HepG2 (cell line): ENCODE data around the gene HMGCS2. TPM values are rescaled to one million over a fixed set of nuclear protein-coding genes. Genes with fewer than 3 reads are reported as not detected.

Source experiments
- ARID4A ChIP-seq: sonication (generic); formaldehyde crosslinking; IDR thresholded peaks from 2 replicates; pipeline ENCODE4 v1.5.0; 2020; ENCODE audit warnings: mild to moderate bottlenecking, missing genetic modification reagents, borderline replicate concordance
- CHD4 ChIP-seq: fragments of 200-600 bp; sonication (generic); IDR thresholded peaks from 2 replicates; pipeline ENCODE4 v1.7.0; 2017; ENCODE audit warnings: mild to moderate bottlenecking, low read length, borderline replicate concordance
- DR1 ChIP-seq: sonication (generic); formaldehyde crosslinking; IDR thresholded peaks from 2 replicates; pipeline ENCODE4 v1.8.0; 2021; ENCODE audit warnings: mild to moderate bottlenecking, missing genetic modification reagents, inconsistent platforms
- HNRNPLL ChIP-seq: fragments of 200-400 bp; formaldehyde crosslinking; IDR thresholded peaks from 2 replicates; pipeline ENCODE4 v1.6.1; 2017; ENCODE audit warnings: mild to moderate bottlenecking, low read depth, low read length; ENCODE audit not compliant: poor library complexity, severe bottlenecking
- SIN3B ChIP-seq: fragments of 150-350 bp; IDR thresholded peaks from 2 replicates; pipeline ENCODE4 v1.6.1; 2014; ENCODE audit warnings: low read length
- SP140L ChIP-seq: sonication (generic); formaldehyde crosslinking; IDR thresholded peaks from 2 replicates; pipeline ENCODE4 v1.4.0; 2020; ENCODE audit warnings: missing genetic modification reagents, borderline replicate concordance
- TEAD2 ChIP-seq: sonication (generic); formaldehyde crosslinking; IDR thresholded peaks from 2 replicates; pipeline ENCODE4 v1.9.0; 2021; ENCODE audit warnings: missing genetic modification reagents
- TOE1 ChIP-seq: sonication (generic); formaldehyde crosslinking; IDR thresholded peaks from 2 replicates; pipeline ENCODE4 v1.4.0; 2020; ENCODE audit warnings: mild to moderate bottlenecking, missing genetic modification reagents
- ZBTB4 ChIP-seq: sonication (generic); formaldehyde crosslinking; IDR thresholded peaks from 2 replicates; pipeline ENCODE4 v1.4.0; 2020; ENCODE audit warnings: missing genetic modification reagents, mild to moderate bottlenecking, borderline replicate concordance
- ZNF124 ChIP-seq: sonication (generic); formaldehyde crosslinking; IDR thresholded peaks from 2 replicates; pipeline ENCODE4 v1.4.0; 2020; ENCODE audit warnings: missing genetic modification reagents
- ZNF263 ChIP-seq: sonication (generic); formaldehyde crosslinking; IDR thresholded peaks from 2 replicates; pipeline ENCODE4 v1.4.0; 2020; ENCODE audit warnings: missing genetic modification reagents
- ZNF496 ChIP-seq: sonication (generic); formaldehyde crosslinking; IDR thresholded peaks from 2 replicates; pipeline ENCODE4 v1.8.1; 2023; ENCODE audit warnings: mild to moderate bottlenecking, moderate library complexity, missing genetic modification reagents; ENCODE audit not compliant: insufficient replicate concordance
- ZNF747 ChIP-seq: sonication (generic); formaldehyde crosslinking; IDR thresholded peaks from 2 replicates; pipeline ENCODE4 v1.8.1; 2023; ENCODE audit warnings: missing genetic modification reagents, mild to moderate bottlenecking, borderline replicate concordance
- ZNF749 ChIP-seq: sonication (generic); formaldehyde crosslinking; IDR thresholded peaks from 2 replicates; pipeline ENCODE4 v1.8.0; 2022; ENCODE audit warnings: mild to moderate bottlenecking, missing genetic modification reagents, moderate library complexity, borderline replicate concordance
- ZNF790 ChIP-seq: sonication (generic); formaldehyde crosslinking; IDR thresholded peaks from 2 replicates; pipeline ENCODE4 v1.8.0; 2022; ENCODE audit warnings: missing genetic modification reagents, mild to moderate bottlenecking, borderline replicate concordance
- ZSCAN29 ChIP-seq: sonication (generic); formaldehyde crosslinking; conservative IDR thresholded peaks from 2 replicates; pipeline ENCODE4 v1.4.0; 2020; ENCODE audit warnings: mild to moderate bottlenecking, missing genetic modification reagents
- ZUFSP ChIP-seq: sonication (generic); formaldehyde crosslinking; IDR thresholded peaks from 2 replicates; pipeline ENCODE4 v1.9.0; 2021; ENCODE audit warnings: missing genetic modification reagents, mild to moderate bottlenecking, borderline replicate concordance
- polyA plus RNA-seq, 8 experiments: library from polyadenylated mRNA; depleted of rRNA in 3 of 8; stranded (reverse) in 7 of 8; unstranded in 1 of 8; fragments of >200 nt; fragmentation: Illumina TruSeq in 4 of 8; extraction: Trizol in 4 of 8; gene quantifications; 2 replicates each; pipeline versions ENCODE4 v1.2.1 to v1.2.3, GENCODE V29; 2011 to 2016; ENCODE audit warnings: low read depth in 4 of 8, missing spikeins in 1 of 8, mixed read lengths in 1 of 8; ENCODE audit not compliant: insufficient read depth in 1 of 8
- total RNA-seq, 5 experiments: library from RNA; depleted of rRNA; stranded (reverse); fragments of >200 nt; fragmentation: Illumina TruSeq; extraction: Trizol; gene quantifications; 2 replicates each; pipeline ENCODE4 v1.2.3, GENCODE V29; 2016; ENCODE audit warnings: low read depth in 1 of 5
- TF ChIP-seq, protein P1 (sequence below): sonication (generic); formaldehyde crosslinking; IDR thresholded peaks from 2 replicates; pipeline ENCODE4 v1.8.1; 2023; ENCODE audit warnings: mild to moderate bottlenecking, moderate library complexity, missing genetic modification reagents

Gene HMGCS2
- total and polyA plus RNA-seq, 2 of the 13 experiments (the other 11 are each of a cell fraction or from before 2014, with no cell fraction given), result 0.44 to 1.5 TPM

DNA sequence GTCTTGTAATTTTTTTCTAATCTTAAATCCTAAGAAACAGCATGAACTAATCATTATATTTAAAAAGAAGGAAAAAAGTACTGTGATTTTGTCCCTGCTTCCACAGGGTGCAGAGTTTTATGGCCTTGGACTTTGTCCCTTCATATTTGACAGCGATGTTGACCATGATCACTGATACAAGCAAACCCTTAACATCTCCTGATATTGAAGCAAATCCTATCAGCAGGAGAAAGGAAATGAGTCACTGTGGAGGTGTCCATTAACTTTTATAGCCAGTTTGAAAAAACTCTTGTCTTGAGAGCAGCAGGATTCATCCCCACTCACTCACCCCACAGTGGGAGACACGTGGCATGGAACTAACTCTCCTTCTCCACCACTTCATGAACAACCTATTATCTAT is 47.7 kb upstream of the HMGCS2 start (continued):
- TF ChIP-seq, protein P1, sequence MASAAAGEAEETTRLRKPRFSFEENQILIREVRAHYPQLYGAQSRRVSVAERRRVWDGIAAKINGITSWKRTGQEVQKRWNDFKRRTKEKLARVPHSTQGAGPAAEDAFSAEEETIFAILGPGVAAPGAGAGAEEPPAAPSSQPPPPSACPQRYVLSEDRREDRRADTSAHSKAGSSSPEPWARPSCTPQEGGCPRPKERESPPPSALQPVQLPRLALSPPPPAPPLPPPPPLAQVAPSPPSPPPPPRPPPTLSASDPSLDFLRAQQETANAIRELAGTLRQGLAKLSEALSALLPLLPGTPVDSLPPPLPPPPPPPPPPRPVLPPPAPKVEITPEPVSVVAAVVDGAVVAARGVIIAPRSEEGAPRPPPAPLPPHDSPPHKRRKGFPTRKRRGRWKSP (CRISPR knock-in tag), result no peak
- TF ChIP-seq SIN3B (no peak), TEAD2 (no peak), ZSCAN29 (CRISPR knock-in tag) (no peak), ZNF263 (no peak), ZNF749 (CRISPR knock-in tag) (no peak), HNRNPLL (no peak), ARID4A (CRISPR knock-in tag) (no peak), SP140L (no peak), ZBTB4 (CRISPR knock-in tag) (no peak), ZNF747 (CRISPR knock-in tag) (no peak), ZNF790 (CRISPR knock-in tag) (no peak), DR1 (CRISPR knock-in tag) (no peak), CHD4 (no peak; the same call in 1 of the 2 replicates), ZNF124 (CRISPR knock-in tag) (no peak), TOE1 (CRISPR knock-in tag) (no peak), ZNF496 (CRISPR knock-in tag) (no peak), ZUFSP (CRISPR knock-in tag) (no peak)
